ENCODE measurements around the gene RAB43.
"Not testable (repeated sequence)": the region's sequence is repeated elsewhere in the genome, so short reads cannot be mapped to it uniquely, and the experiment has no call there.

Gene RAB43

GRCh38 chr3:129122412-129123011, 908 bp upstream of the RAB43 start:
- DNase-seq (ENCODE audit: low spot score): no peak
- FAIRE-seq: no peak

GRCh38 chr3:129121016-129121791, 400 bp downstream of the RAB43 start:
- FAIRE-seq: no peak
- no peak for DNase-seq (ENCODE audit: low spot score)

GRCh38 chr3:129120254-129121004, 1.2 kb downstream of the RAB43 start:
- peak; percentile 81 for DNase-seq (ENCODE audit: low spot score)
- FAIRE-seq: peak; percentile 83

GRCh38 chr3:129119365-129120100, 2.1 kb downstream of the RAB43 start:
- FAIRE-seq (no peak), DNase-seq (ENCODE audit: low spot score) (no peak)

- FAIRE-seq: no peak
- no peak for DNase-seq (ENCODE audit: low spot score)
Observed at GRCh38 chr3:129118745-129119144, 2.9 kb downstream of the RAB43 start.

- FAIRE-seq (no peak), DNase-seq (ENCODE audit: low spot score) (no peak)
Observed at GRCh38 chr3:129117134-129117533, 4.5 kb downstream of the RAB43 start.

- no peak for FAIRE-seq
- no peak for DNase-seq (ENCODE audit: low spot score)
Observed at GRCh38 chr3:129116482-129116946, 5.1 kb downstream of the RAB43 start.

- DNase-seq (ENCODE audit: low spot score): no peak
- FAIRE-seq: no peak
Observed at GRCh38 chr3:129114455-129114854, 7.1 kb downstream of the RAB43 start.

- peak; percentile 39 for DNase-seq (ENCODE audit: low spot score)
- FAIRE-seq: no peak
Observed at GRCh38 chr3:129112308-129113052, 9.1 kb downstream of the RAB43 start.

GRCh38 chr3:129111076-129111780, 10.4 kb downstream of the RAB43 start:
- DNase-seq (ENCODE audit: low spot score); FAIRE-seq: not testable (repeated sequence)

- DNase-seq (ENCODE audit: low spot score): no peak
- FAIRE-seq: no peak
Observed at GRCh38 chr3:129107793-129108192, 13.8 kb downstream of the RAB43 start.

GRCh38 chr3:129106866-129107565, 14.6 kb downstream of the RAB43 start:
- no peak for DNase-seq (ENCODE audit: low spot score)
- no peak for FAIRE-seq

- FAIRE-seq (no peak), DNase-seq (ENCODE audit: low spot score) (no peak)
Observed at GRCh38 chr3:129106320-129106719, 15.3 kb downstream of the RAB43 start.

GRCh38 chr3:129105862-129106261, 15.7 kb downstream of the RAB43 start:
- FAIRE-seq: no peak
- DNase-seq (ENCODE audit: low spot score): no peak

- DNase-seq (ENCODE audit: low spot score) (no peak), FAIRE-seq (no peak)
Observed at GRCh38 chr3:129104498-129105079, 17.0 kb downstream of the RAB43 start.

GRCh38 chr3:129104051-129104450, 17.6 kb downstream of the RAB43 start:
- DNase-seq (ENCODE audit: low spot score): no peak
- no peak for FAIRE-seq

GRCh38 chr3:129103296-129103695, 18.3 kb downstream of the RAB43 start:
- no peak for DNase-seq (ENCODE audit: low spot score)
- no peak for FAIRE-seq

- no peak for FAIRE-seq
- no peak for DNase-seq (ENCODE audit: low spot score)
Observed at GRCh38 chr3:129101370-129102138, 20.1 kb downstream of the RAB43 start.

Measured in RCC 7860 (cell line).